ENCODE data around the gene DDX23.
"Not testable (repeated sequence)": the region's sequence is repeated elsewhere in the genome, so short reads cannot be mapped to it uniquely, and the experiment has no call there.

DNA sequence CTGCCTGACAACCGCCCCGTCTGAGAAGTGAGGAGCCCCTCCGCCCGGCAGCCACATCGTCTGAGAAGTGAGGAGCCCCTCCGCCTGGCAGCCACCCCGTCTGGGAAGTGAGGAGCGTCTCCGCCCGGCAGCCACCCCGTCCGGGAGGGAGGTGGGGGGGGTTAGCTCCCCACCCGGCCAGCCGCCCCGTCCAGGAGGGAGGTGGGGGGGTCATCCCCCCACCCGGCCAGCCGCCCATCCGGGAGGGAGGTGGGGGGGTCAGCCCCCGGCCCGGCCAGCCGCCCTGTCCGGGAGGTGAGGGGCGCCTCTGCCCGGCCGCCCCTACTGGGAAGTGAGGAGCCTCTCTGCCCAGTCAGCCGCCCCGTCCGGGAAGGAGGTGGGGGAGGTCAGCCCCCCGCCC lies 9.9 kb downstream of the DDX23 start:
- not testable (repeated sequence) for TF ChIP-seq POLR2A (IDR thresholded peaks at IDR 0.05; ENCODE audit: extremely low read depth, insufficient read length)
- TF ChIP-seq, protein P1, sequence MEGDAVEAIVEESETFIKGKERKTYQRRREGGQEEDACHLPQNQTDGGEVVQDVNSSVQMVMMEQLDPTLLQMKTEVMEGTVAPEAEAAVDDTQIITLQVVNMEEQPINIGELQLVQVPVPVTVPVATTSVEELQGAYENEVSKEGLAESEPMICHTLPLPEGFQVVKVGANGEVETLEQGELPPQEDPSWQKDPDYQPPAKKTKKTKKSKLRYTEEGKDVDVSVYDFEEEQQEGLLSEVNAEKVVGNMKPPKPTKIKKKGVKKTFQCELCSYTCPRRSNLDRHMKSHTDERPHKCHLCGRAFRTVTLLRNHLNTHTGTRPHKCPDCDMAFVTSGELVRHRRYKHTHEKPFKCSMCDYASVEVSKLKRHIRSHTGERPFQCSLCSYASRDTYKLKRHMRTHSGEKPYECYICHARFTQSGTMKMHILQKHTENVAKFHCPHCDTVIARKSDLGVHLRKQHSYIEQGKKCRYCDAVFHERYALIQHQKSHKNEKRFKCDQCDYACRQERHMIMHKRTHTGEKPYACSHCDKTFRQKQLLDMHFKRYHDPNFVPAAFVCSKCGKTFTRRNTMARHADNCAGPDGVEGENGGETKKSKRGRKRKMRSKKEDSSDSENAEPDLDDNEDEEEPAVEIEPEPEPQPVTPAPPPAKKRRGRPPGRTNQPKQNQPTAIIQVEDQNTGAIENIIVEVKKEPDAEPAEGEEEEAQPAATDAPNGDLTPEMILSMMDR (IDR thresholded peaks at IDR 0.05; ENCODE audit: low read depth, low read length) = not testable (repeated sequence)

Measured in NB4 (cell line).